HG03025 (cell line): ENCODE data around the gene GGCX.
"Not testable (repeated sequence)": the region's sequence is repeated elsewhere in the genome, so short reads cannot be mapped to it uniquely, and the experiment has no call there.

Source experiments
- ATAC-seq: cut with Tn5 transposase; IDR thresholded peaks from one replicate; pipeline ENCODE4 v1.9.1; 2021; ENCODE audit warnings: mild to moderate bottlenecking, moderate library complexity; ENCODE audit not compliant: unreplicated experiment, low FRiP score

The GGCX gene

DNA sequence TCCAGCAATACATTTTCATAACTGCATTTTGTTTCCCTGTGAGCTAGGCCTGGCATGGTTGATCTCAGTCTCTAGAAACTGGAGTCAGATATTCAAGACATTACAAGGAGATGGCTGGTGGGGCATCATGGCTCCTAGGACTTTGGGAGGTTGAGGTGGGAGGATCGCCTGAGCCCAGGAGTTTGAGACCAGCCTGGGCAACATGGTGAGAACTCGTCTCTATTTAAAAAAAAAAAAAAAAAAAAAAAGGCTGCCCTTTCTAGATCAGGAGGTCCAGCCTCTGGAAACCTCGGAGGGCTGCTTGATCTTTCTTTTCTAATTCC, 15.7 kb upstream of the GGCX start:
- ATAC-seq = no peak

DNA sequence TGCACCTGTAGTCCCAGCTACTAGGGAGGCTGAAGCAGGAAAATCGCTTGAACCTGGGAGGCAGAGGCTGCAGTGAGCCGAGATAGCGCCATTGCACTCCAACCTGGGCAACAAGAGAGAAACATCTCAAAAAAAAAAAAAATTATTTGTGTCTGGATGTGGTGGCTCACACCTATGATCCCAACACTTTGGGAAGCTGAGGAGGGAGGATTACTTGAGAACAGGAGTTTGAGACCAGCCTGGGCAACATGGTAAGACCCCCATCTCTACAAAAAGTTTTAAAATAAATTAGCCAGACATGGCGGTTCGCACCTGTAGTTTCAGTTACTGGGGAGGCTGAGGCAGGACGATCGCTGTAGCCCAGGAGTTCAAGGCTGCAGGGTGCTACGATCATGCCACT, 14.4 kb upstream of the GGCX start:
- ATAC-seq = no peak

DNA sequence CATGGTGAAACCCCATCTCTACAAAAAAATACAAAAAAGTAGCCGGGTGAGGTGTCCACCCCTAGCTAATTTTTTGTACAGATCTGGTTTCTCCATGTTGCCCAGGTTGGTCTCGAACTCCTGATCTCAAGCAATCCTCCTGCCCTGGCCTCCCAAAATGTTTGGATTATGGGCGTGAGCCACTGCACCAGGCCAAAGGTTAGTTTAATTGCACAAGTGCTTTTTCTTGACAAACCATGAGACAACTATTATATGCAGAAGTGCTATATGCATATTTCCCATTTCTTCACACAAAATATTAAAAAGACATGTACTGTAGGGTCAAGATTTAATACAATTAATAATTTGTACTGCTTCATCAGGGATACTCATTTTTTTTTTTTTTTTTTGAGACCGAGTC, 5.0 kb upstream of the GGCX start:
- ATAC-seq = no peak

DNA sequence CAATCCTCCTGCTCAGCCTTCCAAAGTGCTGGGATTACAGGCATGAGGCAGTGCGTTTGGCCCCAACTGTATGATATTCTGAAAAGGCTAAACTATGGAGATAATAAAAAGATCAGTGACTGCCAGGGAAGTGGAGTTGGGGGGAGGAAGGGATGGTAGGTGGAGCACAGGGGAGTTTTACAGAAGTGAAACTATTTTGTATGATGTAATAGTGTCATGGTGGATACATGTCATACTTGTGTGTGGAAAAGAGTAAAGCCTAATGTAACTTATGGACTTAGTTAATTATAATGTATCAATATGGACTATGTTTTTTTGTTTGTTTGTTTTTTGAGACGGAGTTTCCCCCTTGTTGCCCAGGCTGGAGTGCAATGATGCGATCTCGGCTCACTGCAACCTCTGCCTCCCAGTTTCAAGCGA, 2.9 kb upstream of the GGCX start:
- ATAC-seq = no peak

DNA sequence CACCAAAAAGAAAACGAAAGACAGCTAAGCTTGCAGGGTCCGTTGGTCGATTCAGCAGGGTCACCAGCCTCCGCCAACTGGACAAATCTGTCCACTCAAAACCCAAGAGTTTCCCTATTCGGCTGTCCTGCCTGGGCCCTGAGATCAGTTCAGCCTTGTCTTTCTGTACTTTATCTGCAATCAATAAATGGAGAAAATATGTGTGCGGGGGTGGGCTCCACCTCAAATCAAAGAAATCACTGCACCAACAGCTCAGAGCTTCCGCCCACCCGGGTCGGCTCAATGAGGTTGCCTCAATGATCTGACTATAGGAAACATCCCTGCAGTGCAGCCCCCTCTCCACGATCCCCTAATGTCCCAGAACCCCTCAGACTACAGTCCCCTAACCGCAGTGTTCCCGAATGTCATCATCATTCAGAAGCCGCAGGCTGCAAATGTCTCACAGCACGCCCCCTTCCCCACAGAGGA, 447 bp downstream of the GGCX start:
- ATAC-seq = peak; percentile 7

DNA sequence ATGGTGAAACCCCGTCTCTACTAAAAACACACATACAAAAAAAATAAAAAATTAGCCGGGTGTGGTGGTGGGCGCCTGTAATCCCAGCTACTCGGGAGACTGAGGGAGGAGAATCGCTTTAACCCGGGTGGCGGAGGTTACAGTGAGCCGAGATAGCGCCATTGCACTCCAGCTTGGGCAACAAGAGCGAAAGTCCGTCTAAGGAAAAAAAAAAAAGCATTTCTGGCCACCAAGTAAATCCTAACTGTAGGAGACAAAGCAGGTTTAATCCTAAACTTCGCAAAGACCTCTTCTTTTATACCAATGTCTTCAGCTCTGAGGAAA, 928 bp downstream of the GGCX start:
- ATAC-seq = not testable (repeated sequence)

DNA sequence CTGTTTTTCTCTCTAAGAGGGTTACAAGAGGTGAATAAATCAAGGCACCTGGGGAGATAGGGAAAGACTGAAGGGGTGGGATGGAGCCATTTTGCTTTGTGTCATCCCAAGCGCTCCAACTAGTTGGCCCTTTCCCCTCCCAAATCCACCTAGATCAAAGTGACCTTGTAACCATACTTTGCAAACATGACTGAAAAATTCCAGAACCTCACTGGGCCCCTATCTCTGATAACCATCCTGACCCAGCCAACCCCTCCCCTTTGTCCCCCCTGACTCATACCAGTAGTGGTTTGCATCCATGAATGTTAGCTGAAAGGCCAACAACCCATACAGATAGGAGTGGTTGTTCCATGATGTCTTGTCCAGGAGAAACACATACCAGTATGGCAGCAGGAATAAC, 3.1 kb downstream of the GGCX start:
- no peak for ATAC-seq

DNA sequence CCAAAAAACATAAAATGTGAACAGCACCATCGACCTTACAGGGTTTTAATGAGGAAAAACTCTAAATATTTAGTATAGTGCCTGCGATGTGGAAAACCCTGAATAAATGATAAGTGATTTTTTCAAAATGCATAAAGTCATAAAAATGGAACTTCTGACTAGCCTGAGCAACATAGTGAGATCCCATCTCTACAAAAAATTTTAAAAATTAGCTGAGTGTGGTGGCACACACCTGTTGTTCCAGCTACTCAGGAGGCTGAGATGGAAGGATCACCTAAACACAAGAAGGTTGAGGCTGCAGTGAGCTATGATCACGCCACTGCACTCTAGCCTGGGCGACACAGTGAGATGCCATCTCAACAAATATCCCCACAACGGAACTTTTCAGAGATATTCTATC, 4.2 kb downstream of the GGCX start:
- no peak for ATAC-seq

DNA sequence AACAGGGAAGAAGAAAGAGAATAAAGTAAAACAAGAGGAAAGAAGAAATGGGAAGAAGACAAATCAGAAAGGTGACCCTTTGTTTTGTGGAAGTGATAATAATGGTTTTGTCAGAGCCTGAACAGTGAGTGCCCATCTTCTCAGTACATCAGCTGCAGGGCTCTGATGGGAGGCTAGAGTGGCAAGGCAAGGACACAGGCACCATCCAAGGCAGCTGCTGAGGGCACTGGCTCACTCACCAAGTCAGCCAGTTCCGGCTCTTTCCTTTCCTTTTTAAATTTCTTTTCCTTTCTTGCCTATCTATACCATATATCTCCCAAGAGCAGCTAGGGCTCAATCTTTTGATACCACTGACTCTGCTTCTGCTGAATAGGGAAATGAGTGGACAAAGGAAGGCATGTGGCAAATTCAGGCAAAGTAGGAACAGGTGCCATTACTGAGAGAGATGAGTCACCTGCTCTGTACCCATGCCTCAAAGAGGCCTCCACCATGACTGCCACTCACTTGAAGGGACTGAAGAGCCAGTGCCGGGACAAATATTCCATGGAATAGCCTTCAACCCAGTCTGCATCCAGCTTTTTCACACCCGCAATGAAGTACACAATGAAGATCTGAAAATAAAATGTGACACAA, 6.2 kb downstream of the GGCX start:
- ATAC-seq = no peak

DNA sequence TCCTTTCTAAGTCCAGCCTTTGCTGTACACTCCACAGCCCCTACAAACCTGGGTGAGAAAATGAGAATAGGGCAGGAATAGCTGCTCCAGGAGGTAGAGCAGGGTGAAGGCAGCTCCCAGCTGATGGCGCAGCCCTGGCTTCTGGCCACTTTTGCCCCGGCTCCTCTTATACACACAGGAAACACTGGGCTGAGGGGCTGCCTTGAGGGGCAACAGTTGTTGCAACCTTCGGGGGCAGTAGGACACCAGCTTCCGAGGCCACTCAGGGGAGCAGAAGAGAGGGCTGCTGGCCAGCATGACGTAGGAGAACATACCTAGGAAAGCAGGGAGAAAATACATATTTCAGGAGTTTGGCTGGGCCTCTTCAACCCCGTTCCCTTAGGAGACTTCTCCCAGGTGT, 8.1 kb downstream of the GGCX start:
- no peak for ATAC-seq

DNA sequence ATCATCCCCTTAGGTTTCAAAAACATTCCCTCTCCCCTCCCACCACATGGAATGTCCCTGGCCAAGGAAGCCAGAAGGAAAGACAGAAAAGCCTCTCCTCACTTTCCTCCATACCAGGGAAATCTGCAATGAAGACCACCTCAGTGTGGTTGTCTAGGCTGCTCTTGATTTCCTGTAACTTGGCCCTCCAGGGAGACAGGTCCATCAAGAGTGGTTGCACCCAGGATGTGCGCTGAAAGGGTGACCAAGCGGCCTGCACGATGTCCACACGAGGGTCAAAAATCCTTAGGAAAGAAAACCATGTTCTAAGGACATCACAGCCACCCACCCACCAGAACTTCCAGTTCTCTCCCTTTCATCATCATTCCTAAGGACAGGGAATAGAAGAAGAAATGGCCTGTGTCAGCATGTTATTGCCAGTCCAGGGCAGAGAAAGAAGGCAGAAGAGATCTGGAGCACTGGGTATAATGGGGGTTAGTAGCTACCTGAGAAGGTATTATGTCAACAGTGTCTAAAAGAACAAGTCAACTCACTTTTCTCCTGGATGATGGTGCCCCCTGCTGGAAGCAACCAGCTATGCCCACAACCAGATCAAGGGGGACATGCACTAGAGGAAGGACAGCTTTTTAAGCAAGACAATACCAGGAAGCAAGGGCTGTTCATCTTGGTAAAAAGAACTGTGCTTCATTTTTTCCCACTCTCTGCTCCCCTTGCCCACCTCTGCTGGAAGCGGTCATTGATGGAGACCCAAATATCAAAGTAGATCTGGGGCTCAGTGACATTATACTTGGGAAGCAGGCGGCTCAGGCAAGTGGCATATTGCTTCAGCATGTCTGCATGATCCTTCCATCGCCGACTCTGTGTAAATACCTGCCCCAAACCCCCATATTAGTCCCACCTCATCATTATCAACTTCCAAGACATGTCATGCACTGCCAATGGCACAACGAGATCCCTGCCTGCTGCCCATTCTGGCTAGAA, 9.3 kb downstream of the GGCX start:
- ATAC-seq = no peak

DNA sequence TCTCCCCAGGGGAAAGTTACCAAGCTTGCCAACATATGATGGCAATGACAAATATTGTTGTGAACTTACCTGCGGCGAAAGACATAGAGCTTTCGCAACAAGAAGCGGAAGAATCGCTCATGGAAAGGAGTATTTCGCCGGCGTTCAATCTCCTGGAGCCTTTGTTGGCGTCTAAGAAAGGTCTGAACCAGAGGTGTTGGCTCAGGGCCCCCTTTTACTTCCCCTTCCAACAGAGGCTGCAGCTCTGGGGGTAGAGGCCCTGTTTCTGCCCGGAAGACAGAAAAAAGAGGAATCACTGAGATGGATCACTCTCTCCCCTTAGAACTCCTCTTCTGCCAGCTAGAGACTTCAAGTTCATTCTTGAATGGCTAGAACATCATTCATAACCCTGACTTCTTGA, 10.8 kb downstream of the GGCX start:
- ATAC-seq = no peak

DNA sequence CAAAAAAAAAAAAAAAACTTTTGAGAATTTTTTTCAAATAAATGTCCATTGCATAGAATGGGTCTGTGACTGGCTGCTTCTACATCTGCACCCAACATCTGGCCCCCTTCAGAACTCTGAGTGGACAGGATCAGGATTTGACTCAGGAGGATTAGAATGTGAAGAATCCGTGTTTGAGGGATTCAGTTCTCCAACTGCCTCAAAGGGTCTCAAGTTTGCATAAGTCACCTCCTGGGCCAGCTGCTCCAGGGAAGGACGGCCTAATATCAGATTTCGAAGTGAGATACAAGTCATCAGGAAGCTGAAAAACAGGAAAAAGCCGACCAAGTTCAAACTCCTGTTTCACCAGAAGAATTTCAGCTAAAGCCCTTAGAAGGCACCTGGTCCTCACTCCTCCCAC, 11.5 kb downstream of the GGCX start:
- ATAC-seq = no peak

DNA sequence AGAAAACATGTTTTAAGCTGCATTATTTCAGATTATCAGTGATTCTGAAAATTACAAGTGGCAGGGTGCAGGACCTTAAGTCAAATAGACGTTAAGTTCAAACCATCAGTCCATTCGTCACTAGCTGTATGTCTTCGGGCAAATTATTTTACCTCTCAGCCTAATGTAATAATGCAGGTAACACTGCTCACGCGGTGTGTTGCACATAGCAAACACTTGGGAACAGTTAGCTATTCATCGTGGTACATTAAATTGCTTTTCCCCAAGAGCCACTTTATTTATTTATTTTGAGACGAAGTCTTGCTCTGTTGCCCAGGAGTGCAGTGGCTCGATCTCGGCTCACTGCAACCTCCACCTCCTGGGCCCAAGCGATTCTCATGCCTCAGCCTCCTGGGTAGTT, 12.2 kb downstream of the GGCX start:
- ATAC-seq = no peak

DNA sequence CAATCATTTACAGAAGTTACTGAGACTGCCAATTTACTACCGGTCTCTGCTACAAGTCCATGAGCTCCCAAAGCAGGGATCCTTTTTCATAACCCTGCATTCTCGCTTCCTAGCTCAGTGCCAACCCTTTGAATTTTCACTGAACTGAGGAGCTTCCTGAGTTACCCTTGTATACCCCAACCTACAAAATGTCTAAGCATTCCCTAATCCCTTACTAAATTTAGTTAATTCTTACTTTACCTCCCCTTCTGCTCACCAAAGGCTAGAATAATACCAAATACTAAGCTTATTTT, 12.7 kb downstream of the GGCX start:
- no peak for ATAC-seq

DNA sequence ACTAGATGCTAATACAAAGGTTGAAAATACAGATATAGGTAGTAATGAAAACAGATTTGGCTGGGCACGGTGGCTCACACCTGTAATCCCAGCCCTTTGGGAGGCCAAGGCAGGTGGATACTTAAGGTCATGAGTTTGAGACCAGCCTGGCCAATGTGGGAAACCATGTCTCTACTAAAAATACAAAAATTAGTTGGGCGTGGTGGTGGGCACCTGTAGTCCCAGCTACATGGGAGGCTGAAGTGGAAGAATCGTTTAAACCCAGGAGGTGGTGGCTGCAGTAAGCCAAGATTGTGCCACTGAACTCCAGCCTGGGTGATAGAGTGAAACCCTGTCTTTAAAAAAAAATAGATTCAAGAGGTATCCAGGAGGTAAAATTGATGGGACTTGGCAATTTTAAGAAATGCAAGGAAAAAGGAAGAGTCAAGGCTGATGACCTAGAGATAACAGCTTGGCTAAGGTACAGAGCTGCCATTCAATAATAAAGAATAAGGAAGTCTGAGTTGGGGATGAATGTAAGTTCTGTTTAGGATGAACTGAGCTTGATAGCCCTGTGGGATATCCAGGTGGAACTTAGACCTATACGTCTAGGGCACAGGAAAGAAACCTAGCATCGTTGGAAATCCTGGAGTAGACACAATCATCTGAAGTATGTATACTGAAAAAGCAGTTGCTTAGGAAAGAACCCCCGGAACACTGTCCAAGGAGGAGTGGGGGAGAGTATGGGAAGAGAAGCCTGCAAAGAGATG, 13.3 kb downstream of the GGCX start:
- ATAC-seq = no peak

DNA sequence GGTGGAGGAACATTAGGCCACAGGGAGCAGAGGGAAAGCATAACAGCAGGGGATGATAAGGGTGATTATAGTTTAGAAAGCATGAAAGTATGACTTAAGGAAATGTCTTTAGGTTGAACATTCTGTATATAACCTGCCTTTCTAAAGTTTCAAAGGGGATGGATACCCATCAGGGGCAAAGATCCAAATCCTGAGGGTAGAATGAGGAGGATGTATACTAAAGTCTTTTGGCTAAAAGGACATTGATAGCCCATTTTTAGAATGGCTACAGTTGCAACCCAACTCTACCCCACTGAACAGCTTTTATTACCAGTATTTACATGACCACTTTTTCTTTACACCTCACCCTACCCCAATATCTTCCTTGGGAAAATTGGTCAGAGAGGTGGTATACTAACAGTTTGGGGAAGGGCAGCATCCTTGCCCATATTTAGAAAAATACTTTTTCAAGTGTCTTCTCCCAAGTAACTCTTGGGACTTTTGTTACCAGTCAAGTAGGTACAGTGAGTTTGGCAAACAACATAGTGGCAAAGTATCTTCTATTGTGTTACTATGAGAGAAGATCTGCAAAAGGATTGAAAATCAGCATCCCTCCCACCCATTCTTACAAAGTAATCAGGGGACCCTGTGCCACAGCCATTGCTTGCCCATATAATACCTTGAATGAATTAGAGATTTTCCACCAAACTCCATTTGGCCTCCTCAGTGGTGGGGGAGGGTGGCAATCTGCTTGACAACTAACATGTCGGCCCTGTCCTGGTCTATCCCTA, 14.0 kb downstream of the GGCX start:
- no peak for ATAC-seq

DNA sequence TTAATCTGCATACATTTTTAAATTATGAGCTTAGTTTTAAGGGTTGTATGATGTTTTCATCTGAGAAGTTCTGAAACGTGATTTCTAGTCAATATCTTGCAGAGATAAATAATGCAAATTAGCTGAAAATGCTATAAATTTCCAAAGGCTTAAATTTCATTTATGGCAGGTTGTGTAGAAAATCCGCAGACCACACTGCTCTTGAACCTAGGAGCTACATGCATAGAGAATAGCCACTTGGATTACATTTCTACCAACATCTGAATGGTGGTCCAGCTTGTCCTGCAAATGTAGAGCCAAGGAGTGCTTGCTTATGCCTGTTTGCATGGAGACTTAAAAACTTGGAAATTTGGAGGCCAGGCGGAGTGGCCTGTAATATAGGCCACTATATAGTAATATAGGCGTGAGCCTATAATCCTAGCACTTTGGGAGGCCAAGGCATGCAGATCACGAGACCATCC, 15.5 kb downstream of the GGCX start:
- ATAC-seq = no peak

DNA sequence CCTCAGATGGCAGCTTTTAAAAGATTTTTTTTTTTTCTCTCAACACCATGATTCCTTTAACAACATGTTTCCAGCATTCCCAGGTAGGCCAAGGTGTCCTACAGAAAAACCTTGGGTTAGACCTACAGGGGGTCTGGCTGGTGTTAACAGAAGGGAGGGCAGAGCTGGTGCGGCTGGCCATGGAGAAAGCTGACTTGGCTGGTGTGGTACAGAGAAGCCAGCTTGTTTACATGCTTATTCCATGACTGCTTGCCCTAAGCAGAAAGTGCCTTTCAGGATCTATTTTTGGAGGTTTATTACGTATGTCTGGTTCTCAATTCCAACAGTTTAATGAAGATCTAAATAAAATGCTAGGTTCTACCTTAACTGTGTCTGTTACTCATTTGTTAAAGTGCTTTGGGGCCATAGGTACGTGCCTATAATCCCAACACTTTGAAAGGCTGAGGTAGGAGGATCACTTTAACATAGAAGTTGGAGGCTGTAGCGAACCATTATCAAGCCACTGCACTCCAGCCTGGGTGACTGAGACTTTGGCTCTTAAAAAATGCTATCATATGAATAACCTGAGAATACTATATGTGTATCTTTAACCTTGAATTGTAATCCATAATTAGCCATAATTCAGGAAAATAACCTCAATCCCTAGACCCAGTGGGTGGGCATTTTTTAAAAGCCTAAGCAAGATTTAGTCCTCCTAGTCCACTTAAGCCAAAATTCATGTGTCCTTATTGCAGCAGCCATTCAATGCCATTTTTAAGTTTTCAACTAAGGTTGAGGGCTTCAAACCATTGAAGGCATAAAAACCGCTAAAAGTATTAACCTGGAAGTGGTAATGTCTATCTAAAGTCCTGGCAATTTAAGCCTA, 16.1 kb downstream of the GGCX start:
- not testable (repeated sequence) for ATAC-seq

DNA sequence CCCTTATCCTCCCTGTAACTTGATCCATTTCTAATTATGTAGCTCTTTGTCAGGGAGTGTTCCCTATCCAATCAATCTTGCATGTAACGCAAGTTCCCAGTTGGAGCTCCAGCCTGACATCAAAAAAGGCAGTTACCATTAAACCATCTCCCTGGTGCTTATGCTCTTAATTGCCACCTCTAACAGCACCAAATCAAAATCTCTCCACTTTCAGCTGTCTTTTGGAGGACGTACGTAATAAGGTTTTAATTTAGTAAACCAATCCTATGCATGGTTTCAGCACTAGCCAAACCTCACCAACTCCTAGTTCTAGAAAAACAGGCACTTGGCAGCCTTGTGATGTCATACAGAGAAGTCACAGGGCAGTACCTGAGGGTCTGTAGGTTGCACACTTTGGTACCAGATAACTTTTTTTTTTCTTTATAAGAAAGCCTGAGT, 17.0 kb downstream of the GGCX start:
- not testable (repeated sequence) for ATAC-seq
